Measurements from ENCODE around the gene CDC42BPG.

Gene CDC42BPG

DNA sequence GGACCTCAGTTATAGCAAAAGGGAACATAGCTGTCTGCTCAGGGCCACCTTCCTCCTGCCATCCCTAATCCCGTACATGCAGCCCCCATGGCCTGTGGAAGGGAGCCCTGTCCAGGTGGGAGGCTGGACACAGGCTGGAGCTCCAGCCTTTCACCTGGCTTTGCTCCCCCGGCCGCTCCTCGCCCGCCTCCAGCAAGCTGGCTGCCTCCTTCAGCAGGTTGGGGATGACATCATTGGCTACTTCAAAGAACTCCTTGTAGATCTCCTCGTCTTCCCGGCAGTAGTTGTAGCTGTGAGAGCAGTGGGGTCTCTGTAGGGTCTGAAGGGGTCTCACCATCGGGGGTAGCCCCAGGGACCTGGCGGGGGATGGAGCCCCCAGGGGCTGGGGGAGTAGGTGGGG, 39.0 kb downstream of the CDC42BPG start:
- DNase-seq (ENCODE audit: low spot score): no peak

DNA sequence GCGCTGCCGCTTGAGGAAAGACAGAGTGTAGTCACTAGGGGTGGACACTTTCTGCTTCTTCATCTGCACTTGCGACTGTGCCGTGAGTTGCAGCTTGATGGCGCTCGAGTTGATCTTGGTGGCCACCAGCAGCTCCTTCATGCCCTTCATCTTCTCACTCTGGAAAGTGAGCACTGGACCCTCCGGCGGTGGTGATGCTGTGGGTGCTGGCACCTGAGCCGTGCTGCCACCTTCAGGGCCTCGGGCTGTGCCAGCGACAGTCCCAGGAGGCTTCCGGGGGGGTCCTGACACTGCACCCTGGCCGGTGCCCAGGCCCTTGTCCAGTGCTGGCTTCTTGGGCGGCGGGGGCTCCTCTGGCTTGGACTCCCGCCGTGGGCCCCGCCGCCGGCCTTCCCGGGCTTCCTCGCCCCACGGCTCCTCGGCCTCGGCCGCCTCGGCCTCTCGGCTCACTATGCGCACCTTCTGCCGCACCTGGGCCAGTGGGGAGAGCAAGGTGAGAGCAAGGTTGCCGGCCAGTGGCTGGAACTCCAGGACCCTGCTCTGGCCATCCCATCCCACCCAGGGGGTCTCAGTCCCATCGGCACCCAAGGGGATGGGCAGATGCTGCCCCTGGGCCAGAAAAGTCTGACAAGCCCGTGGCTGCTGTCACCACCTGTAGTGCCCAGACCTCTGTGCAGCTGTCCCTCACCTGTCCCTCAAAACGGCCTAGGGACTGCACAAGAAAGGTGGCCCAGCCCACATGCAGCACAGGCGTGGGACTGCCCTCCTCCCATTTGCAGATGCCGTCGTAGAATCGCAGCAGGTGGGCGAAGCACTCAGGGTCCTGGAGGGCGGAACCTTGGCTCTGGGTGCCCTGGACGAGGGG, 39.9 kb downstream of the CDC42BPG start:
- DNase-seq (ENCODE audit: low spot score): no peak

DNA sequence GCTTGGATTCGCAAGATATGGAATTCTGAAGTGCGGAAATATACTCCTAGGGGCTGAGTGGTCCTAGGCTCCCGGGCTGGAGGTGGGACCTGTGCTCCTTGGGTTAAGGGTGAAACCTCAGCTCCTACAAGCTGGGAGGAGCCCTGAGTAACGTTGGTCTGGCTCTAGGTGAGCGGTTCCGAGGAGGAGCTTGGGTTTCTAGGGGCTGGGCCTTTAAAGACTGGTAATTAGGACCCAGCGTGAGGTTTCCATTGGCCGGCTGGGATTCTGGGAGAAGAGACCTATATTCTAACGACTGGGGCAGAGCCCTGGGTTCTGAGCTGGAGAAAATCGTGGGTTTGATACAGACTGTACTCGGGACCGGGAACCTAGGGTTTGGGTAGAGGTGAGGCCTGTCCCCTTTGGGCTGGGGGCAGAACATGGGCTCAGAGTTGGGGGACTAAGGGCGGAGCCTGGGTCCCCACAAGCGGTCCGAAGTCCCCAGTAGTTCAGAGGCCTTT, 40.6 kb downstream of the CDC42BPG start:
- DNase-seq (ENCODE audit: low spot score): no peak

DNA sequence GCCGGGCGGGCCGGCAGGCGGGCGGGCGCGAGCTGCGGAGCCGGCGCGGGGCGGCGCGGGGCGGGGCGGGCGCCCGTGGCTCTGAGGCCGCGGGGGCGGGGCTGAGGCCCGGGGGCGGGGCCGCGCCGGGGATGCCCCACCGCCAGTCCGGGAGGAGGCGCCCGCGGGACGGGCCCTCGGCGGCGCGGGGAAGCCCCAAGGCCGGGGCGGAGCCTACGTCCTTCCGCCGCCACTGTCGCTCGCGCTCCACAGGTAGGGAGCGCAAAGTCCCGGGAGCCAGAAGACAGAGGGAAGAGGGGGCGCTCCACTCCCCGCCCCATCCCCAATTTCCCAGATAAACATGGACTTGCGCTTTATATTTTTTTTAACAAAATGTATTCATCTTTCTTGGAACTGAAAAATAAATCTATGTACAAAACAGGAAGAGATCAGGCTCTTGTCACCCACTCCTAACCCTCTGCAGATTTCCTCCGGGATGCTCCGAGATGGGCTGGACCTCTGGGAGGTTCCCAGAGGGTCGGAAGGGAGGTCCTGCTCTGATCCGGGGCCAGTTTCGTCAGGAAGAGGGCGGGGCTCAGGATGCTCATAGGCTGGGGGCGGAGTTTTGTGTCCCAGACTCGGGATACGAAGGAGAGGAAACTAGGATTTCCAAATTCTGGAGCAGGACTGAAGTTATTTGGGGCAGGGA, 41.2 kb downstream of the CDC42BPG start, which contains the start of gene MAP4K2:
TSS of gene MAP4K2 (minus strand) at position 57 of the 688 bp plus-strand sequence. CDS start 65 bp downstream, outside the sequence.
- peak; percentile 94 for DNase-seq (ENCODE audit: low spot score)

DNA sequence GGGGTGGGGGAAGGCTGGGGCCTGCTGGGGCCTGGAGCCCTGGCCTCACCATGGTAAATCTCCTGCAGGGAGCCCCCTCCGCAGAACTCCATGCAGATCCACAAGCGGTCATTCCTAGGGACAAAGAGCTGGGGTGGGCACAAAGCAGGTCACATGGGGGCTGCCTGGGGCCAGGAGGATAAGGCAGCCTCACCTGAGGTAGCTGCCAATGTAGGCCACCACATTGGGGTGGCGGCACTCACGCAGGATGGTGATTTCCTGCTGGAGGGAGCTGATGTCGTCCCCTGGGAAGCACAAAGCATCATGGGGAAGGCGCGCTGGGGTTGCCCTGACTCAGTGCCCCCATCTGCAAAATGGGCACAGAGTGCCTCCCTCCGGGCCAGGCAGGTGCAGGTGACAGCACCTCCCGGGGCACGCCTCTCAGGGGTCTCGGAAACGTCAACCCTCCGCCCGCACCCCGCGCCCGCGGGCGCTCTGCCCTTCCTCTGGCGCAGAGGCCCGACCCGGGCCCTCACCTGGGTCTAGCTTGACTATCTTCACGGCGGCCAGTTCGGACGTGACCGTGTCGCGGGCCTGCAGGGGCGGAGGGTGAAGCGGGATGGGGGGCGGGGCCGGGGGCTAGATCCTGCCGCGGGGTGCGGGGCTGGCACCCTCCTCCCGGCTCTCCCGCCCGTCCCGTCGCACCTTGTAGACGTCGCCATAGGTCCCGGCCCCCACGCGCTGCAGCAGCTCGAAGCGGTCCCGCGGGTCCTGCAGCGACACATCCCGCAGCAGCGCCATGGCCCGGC, 41.9 kb downstream of the CDC42BPG start:
- no peak for DNase-seq (ENCODE audit: low spot score)

DNA sequence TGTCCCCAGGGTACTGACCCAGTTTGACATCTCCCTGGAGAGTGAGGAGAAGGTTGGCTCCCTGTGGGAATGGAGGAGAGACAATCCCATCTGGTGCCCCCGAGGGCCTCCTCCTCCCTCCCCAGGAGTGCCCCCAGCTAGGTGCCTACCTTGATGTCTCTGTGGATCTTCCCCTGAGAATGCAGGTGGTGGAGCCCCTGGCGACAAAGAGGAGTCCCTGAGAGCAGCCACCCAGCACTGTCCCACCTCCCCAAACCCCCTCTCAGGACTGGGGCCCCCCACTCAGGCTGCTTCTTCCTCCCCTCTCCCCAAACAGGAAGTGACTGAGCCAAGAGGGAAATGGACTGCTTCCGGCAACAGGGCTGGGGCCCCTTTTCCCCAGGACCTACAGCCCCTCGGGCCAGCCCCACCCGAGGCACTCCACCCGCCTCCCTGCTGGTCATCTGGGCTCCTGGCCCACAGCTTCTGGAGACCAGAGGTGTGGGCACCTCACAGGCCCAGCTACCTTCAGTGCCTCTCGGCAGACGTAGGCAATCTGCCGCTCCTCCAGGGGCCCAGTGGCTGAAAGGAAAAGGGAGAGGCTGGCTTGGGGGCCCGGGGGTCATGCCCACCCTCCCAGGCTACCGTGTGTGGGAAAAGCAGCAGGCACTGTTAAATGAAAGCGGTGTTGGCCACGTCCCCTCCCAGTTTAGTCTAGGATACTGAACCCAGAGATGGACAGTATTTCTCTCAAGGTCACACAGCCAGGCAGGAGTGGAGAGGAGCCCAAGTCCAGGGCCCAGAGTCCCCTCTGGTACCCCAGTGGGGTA, 42.7 kb downstream of the CDC42BPG start:
- no peak for DNase-seq (ENCODE audit: low spot score)

DNA sequence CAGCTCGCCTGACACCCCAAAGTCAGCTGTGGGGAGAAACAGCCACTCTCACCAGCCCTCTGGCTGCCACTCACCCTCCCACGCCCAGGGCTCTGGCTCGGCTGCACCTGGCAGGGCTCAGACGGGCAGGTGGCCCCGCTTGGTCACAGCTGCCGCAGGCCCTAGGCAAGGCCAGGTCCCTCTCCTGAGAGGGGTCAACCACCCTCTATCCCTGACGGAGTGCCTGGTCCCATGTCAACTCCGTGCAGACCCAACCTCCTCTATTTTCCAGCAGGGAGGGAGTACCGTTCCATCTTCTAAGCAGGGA, 43.3 kb downstream of the CDC42BPG start:
- no peak for DNase-seq (ENCODE audit: low spot score)

DNA sequence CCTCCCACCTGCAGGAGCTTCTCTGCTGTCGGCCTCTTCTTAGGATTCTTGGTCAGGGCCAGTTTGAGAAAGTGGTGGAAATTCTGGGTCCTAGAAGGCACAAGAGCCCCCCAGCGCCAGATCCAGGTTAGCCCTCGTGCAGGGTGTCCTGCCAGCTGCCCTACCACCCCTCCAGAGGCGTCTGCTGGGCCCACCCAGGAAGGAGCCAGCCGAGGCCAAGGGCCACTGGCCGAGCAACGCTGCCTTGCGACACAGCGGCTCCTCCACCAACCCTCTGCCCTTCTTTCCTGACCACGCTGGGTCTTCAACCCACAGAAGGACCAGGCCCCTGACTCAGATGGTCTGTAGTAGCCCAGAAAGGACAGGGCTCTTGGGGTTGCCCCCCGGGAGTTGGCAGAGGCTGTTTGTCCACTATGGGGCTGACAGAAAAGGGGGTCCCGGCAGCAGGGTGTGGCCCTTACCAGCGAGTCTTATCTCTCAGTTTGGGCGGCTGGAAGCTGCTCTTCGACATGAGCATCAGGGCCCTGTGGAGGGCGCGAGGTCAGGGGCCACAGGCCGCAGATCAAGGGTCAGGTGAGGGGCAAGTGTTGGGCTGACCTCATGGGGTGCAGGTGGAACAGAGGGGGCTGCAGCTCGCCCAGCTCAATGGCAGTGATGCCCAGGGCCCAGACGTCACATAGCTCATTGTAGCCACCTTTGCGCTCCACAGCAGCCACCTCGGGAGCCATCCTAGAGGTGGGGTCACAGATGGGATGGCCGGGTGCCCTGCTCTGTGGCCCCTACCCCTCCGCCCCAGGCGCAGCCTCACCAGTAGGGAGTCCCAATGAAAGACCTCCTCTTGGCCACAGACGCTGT, 43.9 kb downstream of the CDC42BPG start:
- no peak for DNase-seq (ENCODE audit: low spot score)

DNA sequence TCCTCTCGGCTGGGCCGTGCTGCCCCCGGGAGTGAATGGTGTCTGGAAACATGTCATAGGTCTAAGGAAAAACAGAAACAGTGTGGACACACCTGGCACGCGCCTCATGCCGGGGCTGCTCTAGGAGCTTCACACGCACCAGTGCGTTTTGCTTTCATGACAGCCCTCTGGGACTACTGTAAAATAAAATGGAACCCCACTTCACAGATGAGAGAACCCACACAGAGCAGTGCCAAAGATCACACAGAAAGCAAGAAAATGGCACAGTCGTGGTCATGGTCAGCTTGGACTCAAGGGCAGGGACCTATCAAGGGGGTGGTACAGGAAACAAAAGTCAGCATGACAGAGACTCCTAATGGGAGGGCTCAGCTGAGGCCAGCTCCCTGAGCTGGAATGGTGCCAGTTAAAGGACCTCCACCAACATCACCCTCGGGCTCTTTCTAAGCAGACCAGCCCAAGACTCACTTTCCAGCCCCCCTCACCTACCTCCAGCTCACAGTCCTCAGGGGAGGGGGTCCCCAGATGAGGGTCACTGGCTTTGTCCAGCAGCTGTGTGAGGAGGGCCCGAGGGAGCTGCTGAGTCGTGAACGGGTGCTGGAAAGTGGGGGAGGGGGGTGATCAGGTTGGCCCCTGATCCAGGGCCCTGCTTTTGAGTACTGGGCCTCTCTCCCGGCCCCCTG, 44.7 kb downstream of the CDC42BPG start:
- DNase-seq (ENCODE audit: low spot score): no peak

DNA sequence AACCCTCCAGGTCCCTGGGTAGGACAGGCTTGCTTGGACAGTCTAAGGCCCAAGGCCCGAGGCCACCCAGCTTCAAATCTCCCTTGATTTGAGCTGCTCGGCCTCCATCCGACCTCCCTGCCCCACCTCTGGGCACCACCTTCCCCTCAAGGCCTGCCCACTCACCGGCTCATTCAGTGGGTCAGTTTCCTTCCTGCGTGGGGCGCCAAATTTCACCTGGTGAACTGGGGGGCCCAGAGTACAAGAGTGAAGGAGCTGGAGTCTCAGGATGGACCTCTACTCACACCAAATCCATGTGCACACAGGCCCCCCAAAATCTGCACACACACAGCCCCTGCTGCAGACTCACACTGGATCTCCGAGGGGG, 45.2 kb downstream of the CDC42BPG start:
- no peak for DNase-seq (ENCODE audit: low spot score)

DNA sequence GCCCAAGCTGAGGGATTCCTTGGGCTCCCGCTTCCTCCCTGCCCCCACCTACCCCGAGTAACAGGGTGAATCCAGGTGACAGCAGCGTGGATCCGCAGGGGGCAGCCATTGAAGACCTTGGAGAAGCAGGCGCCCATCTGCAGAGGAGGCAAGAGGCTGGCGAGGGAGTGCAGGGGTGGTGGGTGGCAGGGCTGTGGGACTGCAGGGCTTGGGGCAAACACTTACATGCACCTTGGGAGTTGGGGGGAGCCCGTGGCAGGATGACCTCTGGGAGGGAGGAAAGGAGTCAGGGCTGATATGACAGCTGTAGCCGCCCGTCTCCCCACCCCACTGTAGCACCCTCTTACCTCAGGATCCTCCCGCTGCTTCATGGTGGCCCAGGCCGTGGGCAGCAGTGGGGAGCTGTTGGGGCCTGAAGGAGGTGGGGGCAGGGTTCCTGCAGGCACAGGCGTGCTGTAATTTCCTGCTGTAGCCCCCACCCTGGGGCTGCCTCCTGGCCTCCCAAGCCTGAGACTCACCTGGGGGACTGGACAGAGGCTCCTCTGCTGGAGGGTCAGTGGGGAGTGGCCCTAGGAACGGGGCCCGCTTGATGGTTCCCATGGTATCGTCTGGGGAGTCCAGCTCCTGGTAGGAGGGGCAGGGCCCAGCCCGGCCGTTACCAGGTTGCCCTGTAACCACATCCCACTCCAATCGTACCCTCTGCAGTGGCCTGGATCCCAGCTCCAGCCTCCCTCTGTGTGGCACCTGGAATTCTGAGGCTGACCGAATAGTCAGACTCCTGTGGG, 47.5 kb downstream of the CDC42BPG start:
- no peak for DNase-seq (ENCODE audit: low spot score)

DNA sequence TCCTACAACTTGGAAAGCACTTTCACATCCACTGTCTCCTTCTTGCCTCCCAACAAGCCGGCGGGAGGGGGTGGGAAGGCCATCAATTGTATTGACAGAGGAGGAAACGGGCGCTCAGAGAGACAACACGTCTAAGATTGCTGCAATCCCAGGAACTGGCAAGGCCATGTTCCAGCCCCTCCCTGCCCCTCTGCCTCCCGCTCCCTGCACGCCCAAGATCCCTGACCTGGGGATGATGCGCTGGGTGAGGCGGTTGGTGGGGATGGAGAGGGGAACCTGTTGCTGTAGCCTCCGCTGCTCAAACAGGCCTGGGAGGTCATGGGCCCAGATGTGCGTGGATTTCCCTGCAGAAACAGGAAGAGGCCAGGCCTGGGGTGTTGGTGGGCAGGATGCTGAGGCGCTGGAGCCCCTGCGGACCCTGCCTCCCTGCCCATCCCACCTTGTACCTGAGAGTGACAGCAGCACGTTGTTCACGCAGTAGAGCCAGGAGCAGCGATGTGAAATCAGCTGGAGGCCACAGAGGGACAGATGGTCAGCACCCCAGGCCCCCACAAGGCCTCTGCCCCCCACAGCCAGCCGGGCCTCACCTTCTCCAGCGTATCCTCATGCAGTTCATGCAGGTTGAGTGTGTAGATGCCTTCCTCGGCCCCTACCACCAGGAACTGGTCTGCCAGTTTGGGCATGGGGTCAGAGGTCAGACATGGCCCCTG, 48.3 kb downstream of the CDC42BPG start:
- no peak for DNase-seq (ENCODE audit: low spot score)

DNA sequence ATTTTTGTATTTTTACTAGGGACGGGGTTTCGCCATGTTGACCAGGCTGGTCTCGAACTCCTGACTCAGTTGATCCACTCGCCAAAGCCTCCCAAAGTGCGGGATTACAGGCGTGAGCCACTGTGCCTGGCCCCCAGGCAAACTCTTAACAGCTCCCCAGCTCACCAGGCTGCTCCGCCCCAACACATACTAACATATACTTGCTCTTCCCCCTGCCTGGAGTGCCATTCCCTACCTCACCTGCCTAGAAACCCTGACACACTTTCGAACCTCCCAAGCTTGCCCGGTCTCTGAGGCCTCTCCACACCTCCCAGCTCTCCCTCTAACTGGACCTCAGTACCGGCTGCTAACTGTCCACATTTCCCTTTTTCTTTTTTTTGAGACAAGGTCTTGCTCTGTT, 49.9 kb downstream of the CDC42BPG start:
- DNase-seq (ENCODE audit: low spot score): no peak

DNA sequence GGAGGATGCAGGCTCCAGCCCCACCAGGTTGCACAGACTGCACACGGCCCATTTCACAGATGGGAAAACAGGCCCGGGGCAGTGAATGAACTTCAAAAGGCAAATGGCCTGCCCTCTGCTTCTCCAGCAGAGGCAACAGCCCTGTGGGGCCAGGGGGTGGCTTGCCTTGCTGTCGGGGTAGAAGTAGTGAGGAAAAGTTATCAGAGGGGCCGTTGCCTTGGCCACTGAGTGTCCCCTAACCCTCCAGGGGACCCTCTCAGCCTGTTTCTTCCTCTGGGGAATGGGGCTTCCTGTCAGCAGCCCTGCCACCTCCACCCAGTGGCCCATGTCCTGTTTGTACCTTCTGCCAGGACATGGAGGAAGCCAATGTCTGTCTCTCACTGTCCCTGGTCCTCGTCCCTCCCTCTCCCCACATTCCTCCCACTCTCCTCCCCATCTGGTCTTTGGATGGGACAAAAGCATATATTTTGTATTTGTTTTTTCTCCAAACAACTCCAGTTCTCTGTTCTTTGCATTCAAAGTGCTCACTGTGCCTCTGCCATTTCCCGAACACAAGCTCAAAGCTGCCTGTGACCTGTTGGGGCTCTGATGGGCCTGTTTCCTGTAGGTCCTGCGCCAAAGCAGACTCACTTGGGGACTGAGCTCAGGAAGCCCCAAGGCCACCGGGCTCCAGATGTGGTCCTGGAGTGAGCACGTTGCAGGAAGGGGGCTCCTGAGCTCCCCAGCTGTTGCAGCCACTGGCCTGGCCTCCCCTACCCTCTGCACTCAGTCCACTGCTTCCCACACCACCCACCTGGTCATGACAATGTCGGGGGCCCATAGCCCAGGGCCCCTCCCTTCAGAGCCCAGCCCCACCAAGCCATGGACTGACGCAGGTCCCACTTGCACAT, 50.9 kb downstream of the CDC42BPG start:
- DNase-seq (ENCODE audit: low spot score): no peak

DNA sequence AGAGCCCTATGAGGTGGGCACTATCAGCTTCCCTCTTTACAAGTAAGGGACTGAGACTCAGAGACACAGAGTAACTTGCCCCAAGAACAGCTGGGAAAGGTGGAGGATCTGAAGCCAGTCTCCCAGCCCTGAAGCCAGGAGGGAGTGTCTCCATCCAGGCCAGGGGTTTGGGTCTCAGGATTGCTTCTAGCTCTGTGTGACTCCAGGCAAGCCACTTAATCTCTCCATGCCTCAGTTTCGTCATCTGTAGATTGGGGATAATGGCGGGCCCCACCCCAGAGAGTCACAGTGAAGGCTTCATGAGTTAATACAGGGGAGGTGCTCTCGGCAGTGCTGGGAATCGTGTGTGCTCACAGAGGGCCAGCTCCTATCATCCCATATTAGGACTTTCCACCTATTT, 52.0 kb downstream of the CDC42BPG start:
- no peak for DNase-seq (ENCODE audit: low spot score)

DNA sequence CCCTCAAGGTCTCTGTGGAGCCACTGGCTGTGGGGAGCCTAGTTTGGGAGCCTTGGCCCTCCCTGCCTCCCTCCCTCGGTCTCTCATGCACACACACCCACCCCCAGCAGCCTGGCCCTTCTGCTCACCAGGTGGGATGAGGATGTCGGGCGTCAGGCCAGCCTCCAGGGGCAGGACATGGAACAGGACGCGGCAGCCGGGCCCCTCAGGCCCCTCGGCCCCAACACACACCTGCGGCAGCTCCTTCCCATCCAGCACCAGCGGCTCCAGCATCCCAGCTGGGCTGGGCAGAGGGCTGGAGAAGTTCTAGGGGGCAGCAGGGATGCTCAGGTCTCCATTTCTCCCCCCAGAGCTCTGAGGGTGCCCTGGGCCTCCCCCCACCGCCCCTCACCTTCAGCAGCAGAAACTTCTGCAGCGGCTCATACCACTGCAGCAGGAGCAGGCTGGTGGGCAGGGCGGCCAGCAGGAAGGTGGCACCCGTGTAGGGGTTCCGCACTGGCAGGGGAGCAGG, 52.6 kb downstream of the CDC42BPG start:
- DNase-seq (ENCODE audit: low spot score): no peak

All from hematopoietic multipotent progenitor cell treated with erythropoietin and hydrocortisone succinate and interleukin-3 and kit ligand, for 17 days (in vitro differentiated cells).